Liver (tissue), 9 donors: ENCODE measurements around the gene SELENOF. TPM values are rescaled to one million over a fixed set of nuclear protein-coding genes. Genes with fewer than 3 reads are reported as not detected.

Experiments used
- DNase-seq: peaks from one replicate; pipeline ENCODE4 v3.0.0-alpha.2; 2017; ENCODE audit warnings: low spot score
- H3K27ac ChIP-seq, 2 donors: one replicate each; pipeline ENCODE4 v1.7.0; 2013; ENCODE audit warnings: inconsistent platforms in 2 of 2, low read length in 2 of 2, control low read depth in 1 of 2, low read depth in 1 of 2, mild to moderate bottlenecking in 1 of 2
- H3K27me3 ChIP-seq, 4 donors: one replicate each; pipeline versions ENCODE4 v1.6.1 to v1.7.0; 2013; ENCODE audit warnings: low read length in 3 of 4, inconsistent platforms in 1 of 4, mild to moderate bottlenecking in 1 of 4, moderate library complexity in 1 of 4; ENCODE audit not compliant: control insufficient read depth in 4 of 4, insufficient read depth in 4 of 4
- H3K36me3 ChIP-seq, 4 donors: one replicate each; pipeline versions ENCODE4 v1.6.1 to v1.7.0; 2013; ENCODE audit warnings: low read length in 3 of 4, mild to moderate bottlenecking in 3 of 4, low read depth in 1 of 4, moderate library complexity in 1 of 4; ENCODE audit not compliant: control insufficient read depth in 4 of 4, insufficient read depth in 3 of 4
- H3K4me1 ChIP-seq, 4 donors: one replicate each; pipeline versions ENCODE4 v1.6.1 to v1.7.0; 2013; ENCODE audit warnings: low read length in 3 of 4, mild to moderate bottlenecking in 3 of 4, moderate library complexity in 1 of 4; ENCODE audit not compliant: control insufficient read depth in 4 of 4, insufficient read depth in 4 of 4
- H3K4me3 ChIP-seq, 3 donors: one replicate each; pipeline versions ENCODE4 v1.6.1 to v1.7.0; 2013; ENCODE audit warnings: low read length in 3 of 3, control low read depth in 1 of 3, low read depth in 1 of 3, mild to moderate bottlenecking in 1 of 3
- H3K9ac ChIP-seq, 2 donors: one replicate each; pipeline ENCODE4 v1.7.0; 2013; ENCODE audit warnings: low read length in 2 of 2, mild to moderate bottlenecking in 2 of 2, moderate library complexity in 2 of 2, control low read depth in 1 of 2, low read depth in 1 of 2
- H3K9me3 ChIP-seq, 4 donors: one replicate each; pipeline versions ENCODE4 v1.6.1 to v1.7.0; 2013; ENCODE audit warnings: low read length in 3 of 4; ENCODE audit not compliant: control insufficient read depth in 4 of 4
- ATF3 ChIP-seq: IDR thresholded peaks from 2 replicates; pipeline ENCODE4 v1.6.1; 2016; ENCODE audit warnings: antibody characterized with exemption
- CTCF ChIP-seq: fragments of 150-350 bp; IDR thresholded peaks from 2 replicates; pipeline ENCODE4 v1.5.1; 2017; ENCODE audit warnings: improper control_type of control experiment, low read depth, low read length; ENCODE audit not compliant: missing input control
- EGR1 ChIP-seq, 2 donors: IDR thresholded peaks; 2 replicates each; pipeline ENCODE4 v1.6.1; 2016 to 2018; ENCODE audit warnings: antibody characterized with exemption in 2 of 2, low read depth in 2 of 2
- FOXA1 ChIP-seq: IDR thresholded peaks from 2 replicates; pipeline ENCODE4 v1.6.1; 2016; ENCODE audit warnings: antibody characterized with exemption
- FOXA2 ChIP-seq: IDR thresholded peaks from 2 replicates; pipeline ENCODE4 v1.6.1; 2016; ENCODE audit warnings: antibody characterized with exemption
- GABPA ChIP-seq, 2 donors: IDR thresholded peaks in 1 of 2; conservative IDR thresholded peaks in 1 of 2; 2 replicates each; pipeline ENCODE4 v1.6.1; 2016; ENCODE audit warnings: antibody characterized with exemption in 2 of 2, mild to moderate bottlenecking in 1 of 2, moderate library complexity in 1 of 2
- HNF4A ChIP-seq, 2 donors: conservative IDR thresholded peaks; 2 replicates each; pipeline ENCODE4 v1.6.1; 2016; ENCODE audit warnings: antibody characterized with exemption in 2 of 2, mild to moderate bottlenecking in 2 of 2
- HNF4G ChIP-seq: IDR thresholded peaks from 2 replicates; pipeline ENCODE4 v1.6.1; 2016; ENCODE audit warnings: antibody characterized with exemption
- JUND ChIP-seq, 2 donors: IDR thresholded peaks; 2 replicates each; pipeline ENCODE4 v1.6.1; 2016; ENCODE audit warnings: antibody characterized with exemption in 2 of 2
- MAX ChIP-seq: IDR thresholded peaks from 2 replicates; pipeline ENCODE4 v1.6.1; 2016; ENCODE audit warnings: antibody characterized with exemption
- NR2F2 ChIP-seq: IDR thresholded peaks from 2 replicates; pipeline ENCODE4 v1.6.1; 2016; ENCODE audit warnings: antibody characterized with exemption
- RAD21 ChIP-seq, 2 donors: IDR thresholded peaks; 2 replicates each; pipeline ENCODE4 v1.6.1; 2016; ENCODE audit warnings: antibody characterized with exemption in 2 of 2, mild to moderate bottlenecking in 2 of 2
- REST ChIP-seq: IDR thresholded peaks from 2 replicates; pipeline ENCODE4 v1.6.1; 2016; ENCODE audit warnings: antibody characterized with exemption, mild to moderate bottlenecking
- RXRA ChIP-seq, 2 donors: IDR thresholded peaks; 2 replicates each; pipeline ENCODE4 v1.6.1; 2017 to 2018; ENCODE audit warnings: antibody characterized with exemption in 2 of 2, mild to moderate bottlenecking in 1 of 2
- SP1 ChIP-seq: IDR thresholded peaks from 2 replicates; pipeline ENCODE4 v1.6.1; 2018; ENCODE audit warnings: antibody characterized with exemption, mild to moderate bottlenecking
- TAF1 ChIP-seq: conservative IDR thresholded peaks from 2 replicates; pipeline ENCODE4 v1.6.1; 2016; ENCODE audit warnings: antibody characterized with exemption, mild to moderate bottlenecking
- YY1 ChIP-seq: IDR thresholded peaks from 2 replicates; pipeline ENCODE4 v1.6.1; 2016; ENCODE audit warnings: antibody characterized with exemption, mild to moderate bottlenecking
- ZBTB33 ChIP-seq: IDR thresholded peaks from 2 replicates; pipeline ENCODE4 v1.6.1; 2016; ENCODE audit warnings: antibody characterized with exemption
- WGBS: extraction: QIAGEN DNeasy Blood & Tissue Kit; methylation state at CpG from one replicate; pipeline ENCODE4 v1.1.7; 2013; 5-methylcytosine and 5-hydroxymethylcytosine counted together
- polyA plus RNA-seq, 2 donors: library from polyadenylated mRNA; stranded (reverse) in 1 of 2; unstranded in 1 of 2; fragments of 200-250 nt in 1 of 2; fragments of >200 nt in 1 of 2; fragmentation: Nextera tagmentation in 1 of 2; extraction: Ambion mirVana in 1 of 2; gene quantifications; one replicate each; pipeline versions ENCODE4 v1.2.1 to v1.2.3, GENCODE V29; 2013 to 2015
- total RNA-seq, 2 donors: library from RNA; depleted of rRNA; stranded (reverse); fragments of >200 nt; gene quantifications; one replicate each; pipeline ENCODE4 v1.2.3, GENCODE V29; 2014
- donor health status: healthy.
- donor health status: healthy.
- donor health status: healthy.
- donor health status: healthy.
- donor health status: healthy.

SELENOF gene
- total RNA-seq (100 to 1,000 TPM in 1 of 2 donors, 10 to 100 TPM in 1; 98.5 to 101 TPM), polyA plus RNA-seq (100 to 1,000 TPM in 1 of 2 donors, 10 to 100 TPM in 1; 80.4 to 143 TPM)

GRCh38 chr1:86913896-86914600 is at the start of gene SELENOF:
Gene SELENOF, minus strand, starts transcription at chr1:86914126. Its CDS starts 15 bp downstream, at chr1:86914111.
- Histone ChIP-seq H3K27me3 (no peaks in the 10 kb centered on the region), H3K4me3 (peak within 1 kb of the TSS; percentile 90 to 99 (median 99)), H3K9me3 (no peaks in the 10 kb centered on the region), H3K4me1 (peaks cover 3 to 25% (median 13%) of the 10 kb centered on the region in 4 donors), H3K27ac (peak within 1 kb of the TSS; percentile 89 to 91), H3K36me3 (peaks cover 0 to 3% (median under 1%) of the 10 kb centered on the region in 4 donors), H3K9ac (peak within 1 kb of the TSS; percentile 84 to 91)
- peak; percentile 22 to 26 for TF ChIP-seq RXRA (IDR thresholded peaks at IDR 0.05)
- no peak for TF ChIP-seq EGR1 (IDR thresholded peaks at IDR 0.05; ENCODE audit: low read depth in 2 of 2)
- no peak for TF ChIP-seq CTCF
- TF ChIP-seq SP1 = peak; percentile 90
- TF ChIP-seq RAD21 (IDR thresholded peaks at IDR 0.05) = peak in 1 of 2 donors; percentile 2
- TF ChIP-seq JUND (IDR thresholded peaks at IDR 0.05) = peak in 1 of 2 donors; percentile 67
- TF ChIP-seq HNF4A (conservative IDR thresholded peaks at IDR 0.05) = peak; percentile 28 to 36
- no peak for TF ChIP-seq ATF3
- TF ChIP-seq HNF4G = no peak
- peak; percentile 6 for TF ChIP-seq FOXA1
- TF ChIP-seq ZBTB33 = no peak
- TF ChIP-seq GABPA (IDR thresholded peaks at IDR 0.05 in 1 of 2, conservative IDR thresholded peaks at IDR 0.05 in 1 of 2) = peak in 1 of 2 donors; percentile 53
- TF ChIP-seq YY1 = peak; percentile 98
- TF ChIP-seq FOXA2 = no peak
- peak; percentile 36 for TF ChIP-seq NR2F2
- TF ChIP-seq REST = no peak
- no peak for TF ChIP-seq MAX
- peak; percentile 66 for TF ChIP-seq TAF1
- under 1% methylated on average over 44 of the region's 44 CpGs for WGBS
- DNase-seq = peak; percentile 99
